Left lobe of liver (tissue), 2 donors: ENCODE measurements around the gene UBE2U. TPM values are rescaled to one million over a fixed set of nuclear protein-coding genes. Genes with fewer than 3 reads are reported as not detected.

Experiments
- ATAC-seq: fragments of 200-7000 bp; cut with Tn5 transposase; one replicate; pipeline ENCODE4 v1.9.1; 2020; ENCODE audit warnings: mild to moderate bottlenecking, moderate library complexity
- DNase-seq: peaks from one replicate; pipeline ENCODE4 v3.0.0-alpha.2; 2020; ENCODE audit warnings: low spot score
- total RNA-seq: library from RNA; stranded (reverse); gene quantifications from one replicate; pipeline ENCODE4 v1.2.1, GENCODE V29; 2021
- donor health status: DM: no; HTN: no; CAD: no; lungs with moderate emphysema.
- donor health status: DM: no; HTN: yes; CAD: no.

UBE2U gene
- total RNA-seq, 1 donor from 2014 or later, result not detected

DNA sequence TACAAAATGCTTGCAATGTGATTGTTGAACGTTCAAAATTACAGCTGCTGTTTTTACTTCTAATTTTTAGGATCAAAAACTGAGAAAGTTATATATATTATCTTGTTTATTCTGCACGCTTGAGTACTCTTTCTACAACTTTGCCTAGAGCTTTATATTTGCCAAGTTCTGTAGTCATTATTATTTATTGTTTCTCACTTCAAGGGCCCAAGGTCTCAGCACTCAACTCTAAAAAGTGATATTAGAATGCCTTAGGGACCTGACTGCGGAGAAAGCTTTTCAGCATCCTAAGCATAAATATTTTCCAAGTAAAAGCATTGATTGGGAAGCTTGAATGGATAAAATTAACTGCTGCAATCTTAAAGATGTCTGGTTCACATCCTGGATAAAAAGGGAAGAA lies 83.6 kb downstream of the UBE2U start:
- ATAC-seq (no peak), DNase-seq (no peak)

DNA sequence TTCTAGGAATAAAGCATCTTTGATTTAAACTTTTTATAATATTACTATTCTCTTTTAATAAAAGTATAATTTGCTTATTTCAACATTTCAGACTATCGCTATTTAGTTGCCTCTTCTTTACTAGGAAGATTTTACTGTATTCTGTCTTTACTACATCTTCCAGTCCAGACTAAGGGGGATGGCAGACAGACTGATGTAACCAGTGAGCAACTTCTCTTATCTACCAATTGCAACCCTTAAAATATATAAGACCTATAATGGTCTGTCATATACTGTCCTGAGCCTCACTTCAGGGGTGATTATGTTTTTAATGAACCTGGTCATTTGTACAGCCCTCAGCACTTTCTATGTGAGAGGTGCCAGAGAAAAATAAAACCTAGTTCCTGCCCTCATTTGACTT lies 87.0 kb downstream of the UBE2U start:
- ATAC-seq (no peak), DNase-seq (no peak)

DNA sequence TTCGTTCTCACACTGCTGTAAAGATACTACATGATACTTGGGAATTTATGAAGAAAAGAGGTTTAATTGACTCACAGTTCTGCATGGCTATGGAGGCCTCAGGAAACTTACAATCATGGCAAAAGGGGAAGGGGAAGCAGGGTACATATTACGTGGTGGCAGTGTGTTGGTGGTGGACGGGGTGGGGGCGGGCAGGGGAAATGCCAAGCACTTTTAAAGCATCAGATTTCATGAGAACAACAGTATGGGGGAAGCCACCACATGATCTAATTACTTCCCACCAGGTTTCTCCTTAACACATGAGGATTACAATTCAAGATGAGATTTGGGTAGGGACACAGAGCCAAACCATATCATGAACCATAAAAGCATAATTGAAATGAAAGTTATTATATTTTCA lies 88.5 kb downstream of the UBE2U start:
- DNase-seq, result no peak
- no peak for ATAC-seq

DNA sequence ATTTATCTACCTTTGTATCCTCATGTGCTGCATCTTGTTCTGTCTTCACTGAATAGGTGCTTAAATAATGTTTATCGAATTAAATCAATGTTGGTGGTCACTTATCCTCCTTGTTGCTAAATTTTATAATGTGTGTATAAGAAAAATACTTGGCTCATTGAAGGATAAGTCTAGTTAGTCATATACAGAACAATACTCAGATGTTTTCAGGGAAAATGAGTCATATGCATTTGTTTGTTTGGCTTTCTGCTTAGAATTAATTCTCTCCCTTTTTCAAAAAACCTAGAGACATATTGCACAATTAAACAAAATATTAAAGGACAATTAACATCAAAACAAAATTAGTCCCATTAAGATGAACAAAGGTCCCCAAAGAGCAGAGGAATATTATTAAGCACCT lies 89.0 kb downstream of the UBE2U start:
- DNase-seq, result no peak
- ATAC-seq, result no peak

DNA sequence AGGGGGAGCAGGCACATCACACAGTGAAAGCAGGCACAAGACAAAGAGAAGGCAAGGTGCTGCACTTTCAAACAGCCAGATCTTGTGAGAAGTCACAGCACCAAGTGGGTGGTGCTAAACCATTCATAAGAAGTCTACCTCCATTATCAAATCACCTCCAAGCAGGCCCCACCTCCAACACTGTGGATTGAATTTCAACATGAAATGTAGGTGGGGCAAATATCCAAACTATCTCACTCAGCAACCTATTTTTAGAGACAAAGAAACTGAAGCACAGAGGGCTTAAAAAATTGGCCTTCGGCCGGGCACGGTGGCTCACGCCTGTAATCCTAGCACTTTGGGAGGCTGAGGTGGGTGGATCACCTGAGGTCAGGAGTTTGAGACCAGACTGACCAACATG lies 90.4 kb downstream of the UBE2U start:
- DNase-seq, result no peak
- ATAC-seq, result no peak

DNA sequence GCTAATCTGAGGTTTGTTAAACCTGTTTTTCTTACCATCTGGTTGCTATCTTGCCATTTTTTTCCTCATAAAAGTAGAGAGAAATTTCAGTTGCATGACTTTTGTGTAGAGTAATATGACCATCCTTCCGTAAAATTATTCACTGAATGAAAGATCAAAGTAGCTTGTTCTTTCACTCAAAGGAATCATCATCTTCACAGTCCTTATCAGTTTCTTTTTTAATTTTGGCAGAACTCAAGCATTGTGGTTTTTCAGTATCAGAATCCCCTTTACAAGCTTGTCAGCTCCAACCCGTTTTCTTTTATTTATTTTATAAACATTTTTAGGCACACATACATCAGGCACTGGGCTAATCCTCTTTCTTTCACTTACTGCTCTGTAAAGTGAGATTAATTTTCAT lies 91.7 kb downstream of the UBE2U start:
- no peak for DNase-seq
- no peak for ATAC-seq

DNA sequence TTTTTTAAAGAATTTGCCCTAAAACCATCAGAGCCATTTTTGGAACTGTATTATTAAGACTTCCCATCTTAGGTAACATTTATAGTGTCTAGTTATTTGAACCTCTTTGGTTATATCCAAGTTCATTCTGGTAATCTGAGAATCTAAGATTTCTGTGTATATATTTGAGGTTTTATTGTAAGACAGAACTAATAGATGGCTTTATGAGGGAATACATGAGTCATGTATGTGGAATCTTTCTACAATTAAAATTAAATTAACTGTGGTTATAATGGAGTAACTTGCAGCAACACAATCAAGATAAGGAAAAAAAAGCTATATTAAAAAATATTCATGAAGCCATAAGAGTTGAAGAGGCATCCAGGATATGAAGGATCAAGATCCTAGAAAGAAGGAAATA lies 92.1 kb downstream of the UBE2U start:
- no peak for ATAC-seq
- no peak for DNase-seq

DNA sequence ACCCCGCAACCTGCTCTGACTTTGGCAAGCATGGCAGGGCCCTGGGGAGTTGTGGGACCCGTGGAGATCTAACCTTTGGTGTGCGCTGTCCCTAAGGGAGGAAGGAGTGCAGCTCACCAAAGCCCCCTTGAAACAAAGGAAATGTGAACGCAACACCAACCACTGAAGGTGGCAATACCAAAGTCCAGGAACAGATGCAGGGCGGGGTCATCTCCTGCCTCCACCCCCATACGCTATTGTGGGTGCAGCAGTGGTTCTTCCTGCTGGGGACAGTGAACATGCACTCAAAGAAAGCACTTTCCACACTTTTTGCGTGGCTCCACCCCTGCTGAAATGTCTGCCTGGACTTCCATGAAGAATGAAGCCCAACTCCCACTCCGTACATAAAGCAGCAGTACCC lies 93.0 kb downstream of the UBE2U start:
- ATAC-seq (no peak), DNase-seq (no peak)

DNA sequence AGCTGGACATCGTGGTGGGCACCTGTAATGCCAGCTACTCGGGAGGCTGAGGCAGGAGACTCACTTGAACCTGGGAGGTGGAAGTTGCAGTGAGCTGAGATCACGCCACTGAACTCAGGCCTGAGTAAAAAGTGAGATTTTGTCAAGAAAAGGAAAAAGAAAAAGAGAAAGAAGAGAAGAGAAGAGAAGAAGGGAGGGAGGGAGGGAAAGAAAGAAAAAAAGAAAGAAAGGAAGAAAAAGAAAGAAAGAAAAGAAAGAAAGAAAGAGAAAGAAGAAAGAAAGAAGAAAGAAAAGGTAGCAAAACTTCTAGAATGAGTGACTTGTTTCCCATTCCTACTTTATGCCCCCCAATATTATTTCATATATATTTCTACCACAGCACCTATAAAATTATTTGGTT lies 98.8 kb downstream of the UBE2U start:
- ATAC-seq (no peak), DNase-seq (no peak)

DNA sequence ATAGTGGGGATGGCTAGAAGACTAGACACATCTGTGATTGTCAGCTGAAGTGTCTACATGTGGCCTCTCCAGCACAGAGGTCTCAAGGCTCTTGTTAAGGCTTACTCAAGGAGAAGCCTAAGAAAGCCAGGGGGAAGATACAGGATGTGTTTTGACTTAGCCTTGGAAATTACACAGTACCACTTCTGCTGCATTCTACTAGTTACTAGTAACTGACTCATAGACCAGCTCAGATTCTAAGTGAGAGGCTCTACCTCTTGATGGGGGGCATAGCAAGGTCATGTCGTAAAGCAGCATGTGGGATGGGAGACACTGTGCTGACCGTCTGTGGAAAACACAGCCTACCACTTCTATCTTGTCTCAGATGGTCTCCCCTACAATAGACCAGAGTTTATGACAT lies 99.5 kb downstream of the UBE2U start:
- no peak for ATAC-seq
- DNase-seq, result no peak

DNA sequence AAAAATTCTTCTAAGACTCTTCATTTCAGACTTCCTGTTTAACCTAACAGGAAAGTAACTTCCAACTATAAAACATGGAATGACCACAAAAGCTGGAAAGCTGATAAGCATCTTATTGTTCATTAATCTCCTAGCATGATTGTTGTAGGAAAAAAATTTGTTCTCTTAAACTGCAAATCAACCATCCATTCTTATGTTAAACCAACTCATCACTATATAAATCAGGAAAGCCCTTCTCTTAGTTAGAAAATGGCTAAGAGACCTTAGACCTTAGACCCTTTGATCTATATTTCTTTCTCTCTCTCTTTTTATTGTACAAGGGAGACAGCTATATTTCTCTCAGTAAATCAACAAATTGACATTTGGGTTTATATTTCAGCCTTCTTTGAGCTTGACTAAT lies 101.4 kb downstream of the UBE2U start:
- ATAC-seq, result no peak
- no peak for DNase-seq

DNA sequence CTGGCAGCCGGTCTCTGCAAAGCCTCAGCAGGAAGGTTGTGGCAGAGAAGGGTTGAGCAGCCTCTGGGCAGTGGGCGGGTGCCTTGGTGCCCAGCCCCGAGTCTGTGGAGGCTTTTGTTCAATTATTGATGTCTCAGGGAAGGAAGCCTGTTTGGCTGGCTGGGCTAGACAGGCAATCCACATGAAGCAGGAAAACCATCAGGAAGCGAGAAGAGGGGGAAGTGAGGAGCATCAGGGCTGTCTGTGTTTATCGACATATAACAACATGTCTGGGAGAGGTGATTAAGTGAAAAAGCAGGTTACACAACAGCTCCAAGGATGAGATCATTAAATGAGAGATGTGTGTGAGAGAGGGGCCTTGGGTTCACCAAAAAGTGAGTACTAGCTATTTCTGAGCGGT lies 105.4 kb downstream of the UBE2U start:
- no peak for DNase-seq
- no peak for ATAC-seq

DNA sequence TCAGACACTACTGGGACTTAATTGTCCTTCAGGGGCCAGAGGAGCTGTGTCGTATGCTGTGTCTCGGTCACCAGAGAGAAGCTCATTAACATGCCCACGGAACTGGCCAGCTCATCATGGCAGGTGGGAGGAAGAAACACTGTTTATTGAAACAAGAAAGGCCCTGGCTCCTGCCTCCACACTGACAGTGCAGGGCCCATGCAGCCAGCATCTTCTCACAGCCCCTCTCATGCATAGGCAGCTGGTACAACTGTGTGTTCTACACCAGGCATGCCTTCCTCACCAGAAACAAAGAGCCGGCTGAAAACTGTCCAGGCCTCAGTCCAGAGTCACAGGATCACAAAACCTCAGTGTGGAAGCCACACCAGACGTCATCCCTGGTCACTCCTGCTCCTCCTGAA lies 106.0 kb downstream of the UBE2U start:
- no peak for ATAC-seq

DNA sequence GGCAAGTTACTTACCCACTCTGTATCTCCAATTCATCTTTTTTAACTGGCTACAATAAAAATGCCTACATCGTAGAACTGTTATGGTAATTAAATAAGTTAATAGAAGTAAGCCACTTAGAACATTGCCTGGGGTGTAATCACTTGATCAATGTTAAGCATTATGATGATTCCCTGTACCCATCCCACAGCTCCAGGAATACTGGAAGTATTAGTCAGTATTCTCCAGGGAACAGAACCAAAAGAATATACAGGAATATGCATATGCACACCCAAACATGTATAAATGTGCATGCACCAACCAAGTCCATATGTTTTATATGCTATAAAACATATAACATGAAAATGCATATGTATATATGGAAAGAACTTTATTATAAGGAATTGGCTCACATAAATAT lies 107.3 kb downstream of the UBE2U start:
- no peak for DNase-seq

More for the DNA sequence above, 106.0 kb downstream of the UBE2U start:
- DNase-seq, result no peak

DNA sequence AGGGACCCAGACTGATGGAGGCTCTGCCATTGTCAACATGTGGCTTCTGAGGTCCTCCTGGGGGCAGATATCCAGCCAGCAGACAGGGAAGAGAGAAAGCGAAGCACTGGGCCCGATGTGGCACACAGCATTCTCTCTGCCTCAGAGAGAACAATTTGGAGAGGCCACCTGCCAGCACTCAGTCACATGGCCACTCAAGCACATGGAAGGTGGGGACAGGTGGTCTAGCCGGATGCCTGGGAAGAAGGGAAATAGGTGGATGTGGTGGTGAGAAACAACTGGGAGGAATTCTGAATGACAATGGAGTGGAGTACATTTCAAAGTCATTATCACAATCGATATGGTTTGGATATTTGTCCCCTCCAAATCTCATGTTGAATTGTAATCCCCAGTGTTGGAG lies 109.0 kb downstream of the UBE2U start:
- DNase-seq (no peak), ATAC-seq (no peak)

More for the DNA sequence above, 107.3 kb downstream of the UBE2U start:
- no peak for ATAC-seq

DNA sequence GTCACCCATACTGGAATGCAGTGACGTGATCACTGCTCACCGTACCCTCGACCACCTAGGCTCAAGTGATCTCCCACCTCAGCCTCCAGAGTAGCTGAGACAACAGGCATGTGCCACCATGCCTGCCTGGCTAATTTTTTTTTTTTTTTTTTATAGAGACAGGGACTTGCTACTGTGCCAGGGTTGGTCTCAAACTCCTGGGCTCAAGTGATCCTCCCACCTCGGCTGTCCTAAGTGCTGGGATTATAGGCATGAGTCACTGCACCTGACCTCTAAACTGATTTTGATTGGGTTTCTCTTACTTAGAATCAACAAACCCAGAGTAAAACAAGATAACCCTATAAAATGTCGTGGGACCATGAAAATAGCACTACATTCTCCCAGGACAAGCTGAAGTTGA lies 112.0 kb downstream of the UBE2U start:
- ATAC-seq (no peak), DNase-seq (no peak)
